ENCODE data around the gene PRSS12.
"Not testable (repeated sequence)": the region's sequence is repeated elsewhere in the genome, so short reads cannot be mapped to it uniquely, and the experiment has no call there.

PRSS12 gene

GRCh38 chr4:118278473-118279274, 74.1 kb downstream of the PRSS12 start:
- peak; percentile 97 for DNase-seq (ENCODE audit: low read depth in 2 of 2)

GRCh38 chr4:118277243-118277642, 75.6 kb downstream of the PRSS12 start:
- no peak for DNase-seq (ENCODE audit: low read depth in 2 of 2)

GRCh38 chr4:118276580-118276979, 76.2 kb downstream of the PRSS12 start:
- DNase-seq (ENCODE audit: low read depth in 2 of 2), result no peak

- no peak for DNase-seq (ENCODE audit: low read depth in 2 of 2)
Measured at GRCh38 chr4:118273642-118274041, 79.2 kb downstream of the PRSS12 start.

- DNase-seq (ENCODE audit: low read depth in 2 of 2), result no peak
Measured at GRCh38 chr4:118271788-118272187, 81.0 kb downstream of the PRSS12 start.

- no peak for DNase-seq (ENCODE audit: low read depth in 2 of 2)
Measured at GRCh38 chr4:118270492-118270891, 82.3 kb downstream of the PRSS12 start.

GRCh38 chr4:118268780-118269179, 84.0 kb downstream of the PRSS12 start:
- DNase-seq (ENCODE audit: low read depth in 2 of 2), result no peak

- DNase-seq (ENCODE audit: low read depth in 2 of 2), result not testable (repeated sequence)
Measured at GRCh38 chr4:118266145-118266496, 86.7 kb downstream of the PRSS12 start.

- peak; percentile 13 to 22 for DNase-seq (ENCODE audit: low read depth in 2 of 2)
Measured at GRCh38 chr4:118265312-118266144, 87.3 kb downstream of the PRSS12 start.

GRCh38 chr4:118264096-118264495, 88.7 kb downstream of the PRSS12 start:
- no peak for DNase-seq (ENCODE audit: low read depth in 2 of 2)

GRCh38 chr4:118260309-118260708, 92.5 kb downstream of the PRSS12 start:
- DNase-seq (ENCODE audit: low read depth in 2 of 2), result no peak

GRCh38 chr4:118259111-118259510, 93.7 kb downstream of the PRSS12 start:
- no peak for DNase-seq (ENCODE audit: low read depth in 2 of 2)

GRCh38 chr4:118254368-118254767, 98.4 kb downstream of the PRSS12 start:
- no peak for DNase-seq (ENCODE audit: low read depth in 2 of 2)

GRCh38 chr4:118249890-118250289, 102.9 kb downstream of the PRSS12 start:
- no peak for DNase-seq (ENCODE audit: low read depth in 2 of 2)

GRCh38 chr4:118237531-118237930, 115.3 kb downstream of the PRSS12 start:
- no peak for DNase-seq (ENCODE audit: low read depth in 2 of 2)

- no peak for DNase-seq (ENCODE audit: low read depth in 2 of 2)
Measured at GRCh38 chr4:118235566-118236120, 117.2 kb downstream of the PRSS12 start.
